ENCODE data around the gene LGR4.

LGR4 gene

GRCh38 chr11:27433742-27434141 is 38.8 kb downstream of the LGR4 start:
- no peak for DNase-seq (ENCODE audit: low read depth in 1 of 2, low spot score in 1 of 2)

DNA sequence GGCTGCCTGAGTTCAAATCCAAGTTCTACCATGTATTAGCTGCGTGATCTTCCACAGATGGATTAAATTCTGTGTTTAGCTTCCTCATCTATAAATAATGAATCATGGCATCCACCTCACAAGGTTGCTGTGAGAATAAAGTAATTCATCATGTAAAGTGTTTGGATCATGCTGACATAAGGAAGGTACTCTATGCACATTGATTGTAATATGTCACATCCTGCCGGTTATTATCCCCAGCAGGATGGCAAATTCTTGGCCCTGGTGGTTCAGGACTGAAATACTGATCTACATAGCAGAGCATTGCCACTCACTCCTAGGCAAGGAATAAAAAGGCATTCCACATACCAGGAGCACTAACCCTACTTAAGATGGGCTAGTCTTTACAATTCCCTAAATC is 40.8 kb downstream of the LGR4 start:
- no peak for DNase-seq (ENCODE audit: low read depth in 1 of 2, low spot score in 1 of 2)

DNA sequence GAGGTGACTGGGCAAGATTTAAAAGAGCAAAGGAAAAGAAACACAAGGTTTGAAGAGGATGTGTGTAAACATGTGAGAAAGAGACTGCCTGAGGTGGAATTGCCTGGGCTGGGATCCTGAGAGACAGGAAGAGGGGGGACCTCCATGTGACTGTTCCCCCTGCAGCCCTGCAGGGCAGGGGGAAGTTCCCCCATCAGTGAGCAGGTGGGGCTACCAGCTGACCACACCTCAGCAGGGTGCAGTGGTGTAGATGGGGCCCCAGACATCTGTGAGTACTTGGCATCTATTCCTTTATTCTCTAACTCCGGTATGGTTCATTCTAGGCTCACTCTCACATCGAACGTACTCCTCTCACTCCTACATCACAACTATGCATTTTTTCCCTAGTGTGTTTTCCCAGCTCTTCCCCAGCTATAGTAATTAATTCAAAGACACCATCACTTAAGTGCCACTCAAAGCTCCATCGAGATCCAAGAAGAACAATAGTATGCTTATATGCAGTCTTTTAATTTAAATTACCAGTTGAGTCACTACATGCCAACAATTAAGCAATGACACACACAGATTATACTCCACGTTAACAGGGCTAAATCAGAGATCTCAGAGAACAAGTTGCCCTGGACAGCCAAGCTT is 42.7 kb downstream of the LGR4 start:
- no peak for DNase-seq (ENCODE audit: low read depth in 1 of 2, low spot score in 1 of 2)

GRCh38 chr11:27427183-27427980 is 45.2 kb downstream of the LGR4 start:
- DNase-seq (ENCODE audit: low read depth in 1 of 2, low spot score in 1 of 2): no peak

DNA sequence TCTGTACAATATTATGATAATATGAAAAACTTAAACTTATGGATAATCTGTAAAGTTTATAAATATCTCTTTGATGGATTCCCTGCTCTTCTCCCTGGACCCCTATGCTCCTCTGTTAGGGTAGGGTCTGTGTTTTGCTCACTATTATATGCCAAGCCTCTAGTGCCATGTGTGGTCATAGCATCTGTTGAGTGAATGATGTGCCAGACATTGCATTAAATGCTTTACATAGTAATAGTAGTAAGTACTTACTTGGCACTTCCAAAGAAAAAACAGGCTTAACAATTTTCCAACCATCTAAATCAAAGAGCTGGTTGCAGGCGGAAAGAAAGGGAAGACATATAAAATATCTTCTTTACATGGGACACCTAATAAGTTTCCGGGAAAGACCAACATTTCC is 46.8 kb downstream of the LGR4 start:
- no peak for DNase-seq (ENCODE audit: low read depth in 1 of 2, low spot score in 1 of 2)

- DNase-seq (ENCODE audit: low read depth in 1 of 2, low spot score in 1 of 2): no peak
Measured at GRCh38 chr11:27423125-27423524, 49.5 kb downstream of the LGR4 start.

DNA sequence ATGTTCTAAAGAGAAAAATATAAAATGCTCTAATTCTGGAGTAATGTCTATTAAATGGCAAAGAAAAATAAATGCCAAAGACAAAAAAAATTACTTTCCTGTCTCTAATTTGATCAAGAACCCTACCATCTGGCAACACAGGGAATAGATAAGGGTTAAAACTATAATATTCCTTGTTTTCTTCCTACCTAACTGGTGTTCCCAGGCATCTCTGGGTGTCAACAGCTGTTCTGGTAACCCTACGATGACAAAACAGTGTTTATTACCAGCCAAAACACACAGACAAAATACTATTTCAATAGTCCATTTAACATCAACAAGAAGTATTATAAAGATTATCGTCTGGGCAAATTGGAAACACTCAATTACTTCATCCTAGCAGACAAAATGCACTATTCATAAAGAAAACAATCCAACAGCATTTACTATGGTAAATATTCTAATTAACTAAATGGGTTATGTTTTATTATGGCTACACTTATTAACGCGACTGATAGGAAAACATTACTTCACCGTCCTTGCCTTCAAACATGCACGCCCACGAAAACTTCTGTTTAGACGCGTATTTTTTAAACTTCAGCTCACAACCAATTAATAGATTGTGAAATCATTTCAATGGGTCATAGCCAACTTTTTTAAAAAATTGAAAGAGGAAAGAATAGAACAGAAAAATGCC is 50.6 kb downstream of the LGR4 start:
- no peak for DNase-seq (ENCODE audit: low read depth in 1 of 2, low spot score in 1 of 2)

DNA sequence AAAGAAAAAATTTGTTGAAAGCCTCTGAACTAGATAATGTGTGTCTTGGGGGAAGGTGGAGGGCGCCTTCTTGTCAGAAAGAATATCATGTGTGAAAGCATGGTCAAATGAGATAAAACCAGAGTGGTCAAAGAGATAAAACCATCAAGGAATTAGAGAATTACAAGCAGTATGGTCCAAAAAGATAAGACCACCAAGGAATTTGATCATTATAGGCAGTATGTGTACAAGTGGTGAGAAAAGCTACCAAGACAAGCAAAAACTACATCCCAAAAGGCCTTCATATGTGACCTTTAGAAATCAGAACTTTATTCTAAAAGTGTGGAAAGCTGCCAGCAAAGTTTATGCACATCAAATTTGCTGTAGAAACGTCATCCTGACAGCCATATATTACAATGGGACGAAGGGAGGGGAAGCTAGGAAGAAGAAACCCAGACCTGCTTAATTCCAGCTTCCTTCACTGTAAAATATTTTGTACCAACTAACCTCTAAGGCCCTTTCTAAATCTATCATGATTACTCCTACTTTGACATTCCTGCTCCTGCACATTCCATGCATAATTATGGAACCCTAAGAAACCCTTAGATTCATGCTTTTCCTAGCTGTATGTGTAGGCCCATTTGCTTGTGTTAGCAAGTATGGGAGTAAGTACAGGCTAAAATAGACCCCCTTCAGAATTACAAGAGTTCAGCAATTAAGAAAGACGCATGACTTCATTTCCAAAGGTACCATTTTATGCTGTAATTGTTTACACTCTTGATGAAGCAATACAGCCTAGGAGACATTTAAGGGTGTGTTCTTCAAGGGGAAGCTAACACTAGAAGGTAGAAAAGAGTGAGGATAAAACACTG is 51.6 kb downstream of the LGR4 start:
- no peak for DNase-seq (ENCODE audit: low read depth in 1 of 2, low spot score in 1 of 2)

- DNase-seq (ENCODE audit: low read depth in 1 of 2, low spot score in 1 of 2): no peak
Measured at GRCh38 chr11:27420217-27420616, 52.4 kb downstream of the LGR4 start.

DNA sequence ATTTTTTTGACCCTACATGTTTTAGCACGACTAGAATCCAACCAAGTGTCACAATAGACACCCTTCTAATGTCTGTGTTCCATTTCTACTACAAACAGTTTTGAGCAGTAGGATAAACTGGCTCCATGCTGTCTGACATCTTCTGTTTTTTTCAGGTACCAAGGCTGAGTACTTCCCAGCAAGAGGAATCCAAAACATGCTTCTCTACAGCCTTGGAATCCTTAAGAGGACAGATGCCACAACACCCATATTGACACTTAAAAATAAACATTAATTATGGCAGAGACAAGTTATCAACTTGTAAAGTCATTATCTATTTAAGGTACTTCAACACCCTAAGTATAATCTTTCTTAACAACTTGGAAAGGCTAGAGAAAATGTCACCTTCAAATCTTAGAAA is 54.2 kb downstream of the LGR4 start:
- DNase-seq (ENCODE audit: low read depth in 1 of 2, low spot score in 1 of 2): no peak

DNA sequence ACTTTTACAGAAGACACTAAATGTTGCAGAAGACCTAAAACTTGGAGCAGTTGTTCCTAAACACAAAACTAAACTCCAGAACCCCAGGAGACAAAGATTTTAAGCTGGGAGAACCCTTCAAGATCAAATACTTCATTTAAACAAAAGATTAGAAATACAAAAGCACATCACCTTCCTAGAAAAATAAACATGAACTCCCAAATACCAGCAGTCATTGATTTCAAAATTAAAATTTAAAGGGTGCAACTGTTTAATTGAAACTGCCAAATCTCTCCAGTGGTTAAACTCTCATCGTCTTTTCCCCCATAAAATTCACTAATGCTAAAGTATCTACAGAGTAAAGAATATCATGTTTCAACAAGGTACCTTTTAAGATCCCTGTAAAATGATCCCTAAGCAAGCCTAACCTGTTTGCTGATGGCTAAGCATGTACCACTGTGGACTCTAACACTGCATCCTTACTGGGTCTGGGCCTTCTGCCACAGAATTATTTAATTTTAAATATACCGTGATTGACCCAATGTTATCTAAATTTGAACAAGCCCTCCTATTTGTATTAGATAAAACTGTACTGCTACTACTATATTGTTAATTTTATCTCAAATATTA is 55.9 kb downstream of the LGR4 start:
- DNase-seq (ENCODE audit: low read depth in 1 of 2, low spot score in 1 of 2): no peak

GRCh38 chr11:27414644-27415043 is 57.9 kb downstream of the LGR4 start:
- DNase-seq (ENCODE audit: low read depth in 1 of 2, low spot score in 1 of 2): no peak

GRCh38 chr11:27413218-27413617 is 59.4 kb downstream of the LGR4 start:
- no peak for DNase-seq (ENCODE audit: low read depth in 1 of 2, low spot score in 1 of 2)

DNA sequence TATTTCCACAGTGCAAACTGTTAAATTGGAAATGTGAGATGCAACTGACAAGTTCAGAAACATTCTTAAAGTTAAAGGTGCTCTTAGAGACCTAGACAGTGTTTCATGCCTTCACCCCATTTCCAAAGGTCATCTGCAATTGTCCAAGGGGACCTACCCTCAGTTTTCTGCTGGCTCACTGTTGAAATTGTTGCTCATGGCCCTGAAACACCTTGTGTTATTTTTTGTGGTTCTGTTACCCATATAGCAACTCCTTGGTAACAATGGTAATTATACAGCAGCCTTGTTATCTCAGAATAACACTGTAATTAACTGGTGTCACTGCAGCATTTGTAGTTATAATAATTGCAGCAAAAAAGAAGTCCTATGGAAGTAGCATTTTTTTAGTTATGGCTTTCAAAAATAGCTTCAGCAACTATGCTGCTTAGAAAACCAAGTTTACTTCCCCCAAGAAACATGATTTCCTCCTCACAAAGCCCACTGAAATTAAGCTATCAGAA is 60.3 kb downstream of the LGR4 start:
- no peak for DNase-seq (ENCODE audit: low read depth in 1 of 2, low spot score in 1 of 2)

DNA sequence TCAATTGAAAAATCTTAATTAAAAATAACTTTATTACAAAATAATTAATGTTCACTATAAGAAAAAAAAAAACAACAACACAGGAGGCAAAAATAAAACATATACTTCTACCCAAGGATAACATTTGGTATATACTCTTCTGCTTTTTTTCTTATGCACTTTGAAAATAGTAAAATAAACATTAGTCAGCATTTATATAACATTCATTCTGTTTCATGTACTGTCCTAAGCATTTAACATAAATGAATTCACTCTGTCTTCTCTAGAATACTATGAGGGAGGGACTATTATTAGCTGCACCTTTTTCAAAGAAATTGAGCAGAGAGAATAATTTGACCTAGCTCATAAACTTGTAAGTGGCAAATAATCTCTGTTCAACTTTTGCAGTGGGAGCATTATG is 61.3 kb downstream of the LGR4 start:
- no peak for DNase-seq (ENCODE audit: low read depth in 1 of 2, low spot score in 1 of 2)

DNA sequence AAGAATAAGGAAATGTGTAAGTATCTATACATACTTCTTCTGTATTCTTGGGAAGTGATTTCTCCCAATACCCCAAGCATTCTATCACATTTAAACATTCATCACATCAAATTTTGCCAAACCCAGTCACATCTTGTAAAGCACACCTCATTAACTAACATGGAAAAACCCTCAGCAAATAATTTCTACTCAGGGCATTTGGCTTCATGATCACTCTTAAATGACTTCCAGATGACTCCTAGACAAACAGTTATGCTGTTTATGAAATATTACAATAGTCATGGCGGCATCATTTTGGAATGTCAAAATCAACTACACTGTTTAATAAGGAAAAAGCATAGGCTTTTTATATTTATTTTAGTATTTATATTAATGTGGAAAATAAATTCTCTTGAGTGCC is 62.3 kb downstream of the LGR4 start:
- no peak for DNase-seq (ENCODE audit: low read depth in 1 of 2, low spot score in 1 of 2)

GRCh38 chr11:27409742-27410141 is 62.8 kb downstream of the LGR4 start:
- no peak for DNase-seq (ENCODE audit: low read depth in 1 of 2, low spot score in 1 of 2)

DNA sequence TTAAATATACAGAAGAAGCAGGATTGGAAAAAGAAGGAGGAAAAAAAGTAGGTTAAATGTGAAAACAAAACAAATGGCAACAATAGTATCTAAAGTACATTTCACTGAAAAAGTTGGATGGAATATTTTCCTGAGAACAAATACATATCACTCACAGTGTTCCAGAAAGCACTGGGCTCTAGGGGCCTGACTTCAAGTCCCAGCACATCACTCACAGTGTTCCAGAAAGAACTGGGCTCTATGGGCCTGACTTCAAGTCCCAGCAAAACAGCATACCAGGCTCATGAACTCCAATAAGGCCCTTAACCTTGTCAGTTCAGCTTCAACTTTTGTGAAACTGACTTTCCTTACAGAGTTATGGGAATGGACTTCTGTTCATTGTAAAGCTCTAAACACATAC is 63.5 kb downstream of the LGR4 start:
- DNase-seq (ENCODE audit: low read depth in 1 of 2, low spot score in 1 of 2): no peak

DNA sequence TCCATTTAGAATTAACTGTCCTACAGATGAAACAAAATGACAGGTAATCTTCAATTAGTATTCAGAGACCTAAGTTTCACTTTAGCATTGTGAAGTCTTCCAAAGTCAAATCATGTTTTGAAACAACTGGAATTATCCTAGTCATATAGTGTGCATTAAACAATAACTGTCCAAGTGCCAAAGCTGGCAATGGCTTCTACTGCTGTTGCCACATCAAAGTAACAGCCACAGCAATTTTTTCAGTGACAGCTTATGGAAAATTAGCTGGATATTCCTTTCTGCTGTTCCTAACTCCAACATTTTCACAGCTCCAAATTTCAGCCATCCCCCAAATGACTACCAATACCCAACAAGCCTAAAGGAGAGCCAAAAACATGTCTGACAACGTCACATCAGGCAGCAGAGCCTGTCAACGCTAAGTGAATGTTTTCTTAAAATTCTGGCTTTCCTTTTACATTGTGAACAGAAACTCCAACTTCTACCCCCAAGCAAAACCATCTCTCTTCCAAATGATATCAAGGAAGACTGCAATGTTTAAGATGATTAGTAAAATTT is 64.3 kb downstream of the LGR4 start:
- DNase-seq (ENCODE audit: low read depth in 1 of 2, low spot score in 1 of 2): no peak

DNA sequence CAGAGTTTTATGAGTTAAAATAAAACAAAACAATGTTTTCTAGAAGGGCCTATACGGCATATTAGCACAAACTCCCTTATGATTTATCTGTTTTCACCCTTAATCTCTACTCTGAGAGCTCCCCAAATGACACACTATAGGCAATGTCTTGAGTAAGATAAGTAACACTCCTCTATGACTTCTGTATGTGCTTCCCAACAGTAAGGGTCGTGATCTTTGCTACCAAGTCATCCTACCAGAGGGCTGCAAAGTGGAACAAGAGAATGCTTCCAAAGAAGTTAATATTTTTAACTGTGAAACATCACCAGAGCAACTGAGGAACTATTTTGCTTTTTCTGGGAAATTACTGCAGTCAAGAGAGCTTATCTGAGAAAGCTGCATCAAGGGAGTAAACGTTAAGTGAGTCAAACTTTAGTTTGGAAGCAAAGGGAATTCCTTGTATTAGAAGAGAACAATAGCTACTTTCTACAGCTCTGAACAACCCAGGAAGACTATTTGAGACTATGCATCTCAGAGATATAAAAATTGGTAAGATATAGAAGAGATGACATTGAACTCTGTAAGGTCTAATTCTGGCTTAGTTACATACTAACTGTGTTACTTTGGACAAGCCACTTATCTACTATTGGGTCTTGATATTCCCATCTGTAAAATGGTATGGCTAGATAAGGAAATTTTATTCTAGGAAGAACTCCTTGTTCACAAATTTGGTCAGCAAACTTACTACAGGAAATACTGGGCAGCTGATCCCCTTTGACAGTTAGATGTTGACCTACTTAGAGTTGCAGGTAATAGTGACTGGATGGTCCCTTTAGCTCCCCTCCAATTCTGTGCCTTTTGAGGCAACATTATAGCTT is 65.9 kb downstream of the LGR4 start:
- DNase-seq (ENCODE audit: low read depth in 1 of 2, low spot score in 1 of 2): no peak

Data from activated CD4-positive, alpha-beta T cell treated with anti-CD3 and anti-CD28 coated beads, Interleukin-2, amount 50 U/mL, for 24 hours (primary cell).